Measurements from ENCODE around the gene WDR88. TPM values are rescaled to one million over a fixed set of nuclear protein-coding genes. Genes with fewer than 3 reads are reported as not detected.

The WDR88 gene
- total and polyA plus RNA-seq, 2 donors (not counting 3 experiments of a cell fraction or from before 2014, with no cell fraction given), result not detected

- FAIRE-seq (no peak), DNase-seq (ENCODE audit: low read depth, low spot score) (no peak)
- H3K36me3 ChIP-seq (ENCODE audit: control insufficient read depth in 2 of 2, extremely low read depth in 1 of 2, insufficient read depth in 2 of 2, low read length in 2 of 2), result peaks cover 11 to 17% of the 10 kb centered on the region in 2 experiments
- intact Hi-C loops (cut with micrococcal nuclease), result no loop called here
- H3K79me2 ChIP-seq (ENCODE audit: control insufficient read depth, insufficient read depth, low read length), result no peaks in the 10 kb centered on the region
- TF ChIP-seq POLR2A (IDR thresholded peaks at IDR 0.05; ENCODE audit: low read depth, low read length) (no peak), EZH2 (IDR thresholded peaks at IDR 0.05; ENCODE audit: borderline replicate concordance, low read depth, low read length, severe bottlenecking) (no peak), GATA2 (IDR thresholded peaks at IDR 0.05; ENCODE audit: insufficient read depth, insufficient read length, low read depth, low read length) (no peak), FOS (IDR thresholded peaks at IDR 0.05; ENCODE audit: borderline replicate concordance, insufficient read depth, low read length) (no peak), JUN (IDR thresholded peaks at IDR 0.05; ENCODE audit: borderline replicate concordance, insufficient read depth, insufficient read length, low read depth) (no peak), POLR2AphosphoS5 (IDR thresholded peaks at IDR 0.05; ENCODE audit: insufficient read depth, low read depth, low read length) (no peak), MYC (IDR thresholded peaks at IDR 0.05; ENCODE audit: low read depth, low read length) (no peak), MAX (IDR thresholded peaks at IDR 0.05; ENCODE audit: insufficient read depth, insufficient read length) (no peak)
- TF ChIP-seq, protein P1, sequence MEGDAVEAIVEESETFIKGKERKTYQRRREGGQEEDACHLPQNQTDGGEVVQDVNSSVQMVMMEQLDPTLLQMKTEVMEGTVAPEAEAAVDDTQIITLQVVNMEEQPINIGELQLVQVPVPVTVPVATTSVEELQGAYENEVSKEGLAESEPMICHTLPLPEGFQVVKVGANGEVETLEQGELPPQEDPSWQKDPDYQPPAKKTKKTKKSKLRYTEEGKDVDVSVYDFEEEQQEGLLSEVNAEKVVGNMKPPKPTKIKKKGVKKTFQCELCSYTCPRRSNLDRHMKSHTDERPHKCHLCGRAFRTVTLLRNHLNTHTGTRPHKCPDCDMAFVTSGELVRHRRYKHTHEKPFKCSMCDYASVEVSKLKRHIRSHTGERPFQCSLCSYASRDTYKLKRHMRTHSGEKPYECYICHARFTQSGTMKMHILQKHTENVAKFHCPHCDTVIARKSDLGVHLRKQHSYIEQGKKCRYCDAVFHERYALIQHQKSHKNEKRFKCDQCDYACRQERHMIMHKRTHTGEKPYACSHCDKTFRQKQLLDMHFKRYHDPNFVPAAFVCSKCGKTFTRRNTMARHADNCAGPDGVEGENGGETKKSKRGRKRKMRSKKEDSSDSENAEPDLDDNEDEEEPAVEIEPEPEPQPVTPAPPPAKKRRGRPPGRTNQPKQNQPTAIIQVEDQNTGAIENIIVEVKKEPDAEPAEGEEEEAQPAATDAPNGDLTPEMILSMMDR (IDR thresholded peaks at IDR 0.05; ENCODE audit: extremely low read depth in 1 of 2, insufficient read depth in 1 of 2, low read depth in 1 of 2, low read length in 2 of 2), result no peak
- CTCF ChIA-PET, result interaction anchor here (1.3 to 1.4 kb wide), 2 partner anchors 48 to 88 kb away, joined by 3 to 4 read pairs; no protein-coding TSS in a partner anchor
- H3K27ac ChIP-seq (ENCODE audit: insufficient read depth, low read depth, low read length), result no peak overlapping the region
- H3K4me3 ChIP-seq (replicated peaks in 1 of 3; ENCODE audit: insufficient read depth in 1 of 3, low read depth in 1 of 3, low read length in 3 of 3), result no peak overlapping the region
- H3K9ac ChIP-seq (replicated peaks; ENCODE audit: extremely low read depth, insufficient read depth, low read length), result no peak overlapping the region
- no peaks in the 10 kb centered on the region for H3K9me1 ChIP-seq (replicated peaks; ENCODE audit: control insufficient read depth, extremely low read depth, insufficient read depth, low read length)
- H3K4me1 ChIP-seq (ENCODE audit: control insufficient read depth, extremely low read depth, insufficient read depth, low read length), result no peaks in the 10 kb centered on the region
- POLR2A ChIA-PET, result no interaction called here
- no TSS peak for BruUV-seq (replicated peaks)
- H2AFZ ChIP-seq (ENCODE audit: low read depth, low read length), result no peak overlapping the region
- dilution Hi-C loops (cut with MboI; ENCODE audit: extremely low pct_ligation_motif_present, low sequenced_read_pairs), result no loop called here
- H3K9me3 ChIP-seq (replicated peaks; ENCODE audit: control insufficient read depth, insufficient read depth, low read length), result no peaks in the 10 kb centered on the region
- no peaks in the 10 kb centered on the region for H4K20me1 ChIP-seq (replicated peaks; ENCODE audit: control insufficient read depth, extremely low read depth, insufficient read depth, low read length)
- H3K4me2 ChIP-seq (ENCODE audit: insufficient read depth, low read length), result no peak overlapping the region
- no peaks in the 10 kb centered on the region for H3K27me3 ChIP-seq (ENCODE audit: control insufficient read depth in 2 of 2, insufficient read depth in 2 of 2, low read length in 2 of 2)
These were observed 35.9 kb upstream of the WDR88 start for GRCh38 chr19:33096005-33096404.
